WTC11 (cell line): ENCODE results near the gene USP34. TPM values are rescaled to one million over a fixed set of nuclear protein-coding genes. Genes with fewer than 3 reads are reported as not detected.
"Not testable (repeated sequence)": the region's sequence is repeated elsewhere in the genome, so short reads cannot be mapped to it uniquely, and the experiment has no call there.

ENCODE experiments used
- ATAC-seq: fragments of 200-7000 bp; cut with Tn5 transposase; 2 replicates; pipeline ENCODE4 v1.10.0; 2021; ENCODE audit warnings: mild to moderate bottlenecking, moderate library complexity
- CTCF ChIA-PET: fragments of 300-600 bp; sonication (Branson Sonifier 250); formaldehyde crosslinking; loops from one replicate; lab custom pipeline; 2021; ENCODE audit warnings: antibody characterized with exemption; lab: Charles Lee
- POLR2A ChIA-PET: fragments of 350-600 bp; sonication (Branson Sonifier 250); formaldehyde crosslinking; loops from one replicate; lab custom pipeline; 2021; ENCODE audit warnings: antibody characterized with exemption; lab: Charles Lee
- DNase-seq: peaks from one replicate; pipeline ENCODE4 v3.0.0; 2021; ENCODE audit warnings: low spot score
- H3K27ac Mint-ChIP-seq: 2 replicates; pipeline ENCODE4 v1.8.0; 2021; ENCODE audit warnings: mixed read lengths
- H3K27me3 Mint-ChIP-seq: 2 replicates; pipeline ENCODE4 v1.8.0; 2021; ENCODE audit warnings: low read depth, mild to moderate bottlenecking, moderate library complexity, mixed read lengths
- H3K36me3 Mint-ChIP-seq: 2 replicates; pipeline ENCODE4 v1.8.0; 2021; ENCODE audit warnings: mixed read lengths
- H3K4me1 Mint-ChIP-seq: 2 replicates; pipeline ENCODE4 v1.8.0; 2022; ENCODE audit warnings: mixed read lengths
- H3K4me3 Mint-ChIP-seq: 2 replicates; pipeline ENCODE4 v1.8.0; 2021; ENCODE audit warnings: mild to moderate bottlenecking, moderate library complexity, mixed read lengths
- H3K9me3 Mint-ChIP-seq: 2 replicates; pipeline ENCODE4 v1.8.0; 2021; ENCODE audit warnings: mixed read lengths
- ELF4 ChIP-seq: sonication (generic); formaldehyde crosslinking; IDR thresholded peaks from 2 replicates; pipeline ENCODE4 v1.8.1; 2022; ENCODE audit warnings: low read depth, mild to moderate bottlenecking, moderate library complexity, missing genetic modification reagents
- NR2C2 ChIP-seq: sonication (generic); formaldehyde crosslinking; IDR thresholded peaks from 2 replicates; pipeline ENCODE4 v1.8.0; 2022; ENCODE audit warnings: mild to moderate bottlenecking, missing genetic modification reagents
- OVOL2 ChIP-seq: fragments of 250-450 bp; sonication (Bioruptor Pico); IDR thresholded peaks from 2 replicates; pipeline ENCODE4 v1.9.0; 2021; ENCODE audit warnings: mild to moderate bottlenecking, borderline replicate concordance
- SMAD3 ChIP-seq: sonication (generic); formaldehyde crosslinking; IDR thresholded peaks from 2 replicates; pipeline ENCODE4 v1.8.0; 2022; ENCODE audit warnings: missing genetic modification reagents, mild to moderate bottlenecking, borderline replicate concordance
- ZNF138 ChIP-seq: sonication (generic); formaldehyde crosslinking; conservative IDR thresholded peaks from 2 replicates; pipeline ENCODE4 v1.8.1; 2022; ENCODE audit warnings: mild to moderate bottlenecking, moderate library complexity, missing genetic modification reagents
- ZNF232 ChIP-seq: sonication (generic); formaldehyde crosslinking; IDR thresholded peaks from 2 replicates; pipeline ENCODE4 v1.8.0; 2022; ENCODE audit warnings: mild to moderate bottlenecking, missing genetic modification reagents
- ZNF396 ChIP-seq: fragments of 250-450 bp; sonication (Bioruptor Pico); IDR thresholded peaks from 2 replicates; pipeline ENCODE4 v1.8.0; 2021; ENCODE audit warnings: mild to moderate bottlenecking, moderate library complexity, borderline replicate concordance
- total RNA-seq: library from RNA; stranded (reverse); gene quantifications from 3 replicates; pipeline ENCODE4 v1.2.3, GENCODE V29; 2021
- TF ChIP-seq, protein P1 (sequence below): sonication (generic); formaldehyde crosslinking; IDR thresholded peaks from 2 replicates; pipeline ENCODE4 v1.8.0; 2023; ENCODE audit warnings: missing genetic modification reagents, mild to moderate bottlenecking, borderline replicate concordance
- TF ChIP-seq, protein P2 (sequence below): sonication (generic); formaldehyde crosslinking; conservative IDR thresholded peaks from 2 replicates; pipeline ENCODE4 v1.8.1; 2023; ENCODE audit warnings: mild to moderate bottlenecking, low read depth, missing genetic modification reagents, moderate library complexity
- TF ChIP-seq, protein P3 (sequence below): sonication (generic); formaldehyde crosslinking; IDR thresholded peaks from 2 replicates; pipeline ENCODE4 v1.8.1; 2022; ENCODE audit warnings: low read depth, mild to moderate bottlenecking, moderate library complexity, missing genetic modification reagents, borderline replicate concordance
- TF ChIP-seq, protein P4 (sequence below): fragments of 250-450 bp; sonication (Bioruptor Pico); IDR thresholded peaks from 2 replicates; pipeline ENCODE4 v1.9.0; 2021; ENCODE audit warnings: mild to moderate bottlenecking, borderline replicate concordance
- TF ChIP-seq, protein P5 (sequence below): sonication (generic); formaldehyde crosslinking; IDR thresholded peaks from 2 replicates; pipeline ENCODE4 v1.8.0; 2023; ENCODE audit warnings: missing genetic modification reagents
- TF ChIP-seq, protein P6 (sequence below): sonication (generic); formaldehyde crosslinking; conservative IDR thresholded peaks from 2 replicates; pipeline ENCODE4 v1.8.1; 2022; ENCODE audit warnings: mild to moderate bottlenecking, missing genetic modification reagents

USP34 gene
- total RNA-seq, 1 experiment from 2014 or later: 92.3 TPM

DNA sequence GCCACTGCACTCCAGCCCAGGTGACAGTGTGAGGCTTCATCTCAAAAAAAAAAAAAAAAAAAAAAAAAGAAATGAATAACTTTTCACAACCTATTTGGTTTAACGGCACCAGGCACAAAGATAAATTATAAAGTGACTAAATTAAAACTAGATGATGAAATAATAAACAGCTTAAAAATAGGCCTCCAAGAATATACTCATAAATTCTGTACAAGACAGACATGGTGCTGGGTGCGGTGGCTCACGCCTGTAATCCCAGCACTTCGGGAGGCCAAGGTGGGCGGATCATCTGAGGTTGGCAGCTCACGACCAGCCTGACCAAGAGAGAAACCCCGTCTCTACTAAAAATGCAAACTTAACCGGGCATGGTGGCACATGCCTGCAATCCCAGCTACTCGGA lies 19.7 kb downstream of the USP34 start (continued):
- TF ChIP-seq, protein P1, sequence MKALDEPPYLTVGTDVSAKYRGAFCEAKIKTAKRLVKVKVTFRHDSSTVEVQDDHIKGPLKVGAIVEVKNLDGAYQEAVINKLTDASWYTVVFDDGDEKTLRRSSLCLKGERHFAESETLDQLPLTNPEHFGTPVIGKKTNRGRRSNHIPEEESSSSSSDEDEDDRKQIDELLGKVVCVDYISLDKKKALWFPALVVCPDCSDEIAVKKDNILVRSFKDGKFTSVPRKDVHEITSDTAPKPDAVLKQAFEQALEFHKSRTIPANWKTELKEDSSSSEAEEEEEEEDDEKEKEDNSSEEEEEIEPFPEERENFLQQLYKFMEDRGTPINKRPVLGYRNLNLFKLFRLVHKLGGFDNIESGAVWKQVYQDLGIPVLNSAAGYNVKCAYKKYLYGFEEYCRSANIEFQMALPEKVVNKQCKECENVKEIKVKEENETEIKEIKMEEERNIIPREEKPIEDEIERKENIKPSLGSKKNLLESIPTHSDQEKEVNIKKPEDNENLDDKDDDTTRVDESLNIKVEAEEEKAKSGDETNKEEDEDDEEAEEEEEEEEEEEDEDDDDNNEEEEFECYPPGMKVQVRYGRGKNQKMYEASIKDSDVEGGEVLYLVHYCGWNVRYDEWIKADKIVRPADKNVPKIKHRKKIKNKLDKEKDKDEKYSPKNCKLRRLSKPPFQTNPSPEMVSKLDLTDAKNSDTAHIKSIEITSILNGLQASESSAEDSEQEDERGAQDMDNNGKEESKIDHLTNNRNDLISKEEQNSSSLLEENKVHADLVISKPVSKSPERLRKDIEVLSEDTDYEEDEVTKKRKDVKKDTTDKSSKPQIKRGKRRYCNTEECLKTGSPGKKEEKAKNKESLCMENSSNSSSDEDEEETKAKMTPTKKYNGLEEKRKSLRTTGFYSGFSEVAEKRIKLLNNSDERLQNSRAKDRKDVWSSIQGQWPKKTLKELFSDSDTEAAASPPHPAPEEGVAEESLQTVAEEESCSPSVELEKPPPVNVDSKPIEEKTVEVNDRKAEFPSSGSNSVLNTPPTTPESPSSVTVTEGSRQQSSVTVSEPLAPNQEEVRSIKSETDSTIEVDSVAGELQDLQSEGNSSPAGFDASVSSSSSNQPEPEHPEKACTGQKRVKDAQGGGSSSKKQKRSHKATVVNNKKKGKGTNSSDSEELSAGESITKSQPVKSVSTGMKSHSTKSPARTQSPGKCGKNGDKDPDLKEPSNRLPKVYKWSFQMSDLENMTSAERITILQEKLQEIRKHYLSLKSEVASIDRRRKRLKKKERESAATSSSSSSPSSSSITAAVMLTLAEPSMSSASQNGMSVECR (CRISPR knock-in tag): no peak
- TF ChIP-seq, protein P2, sequence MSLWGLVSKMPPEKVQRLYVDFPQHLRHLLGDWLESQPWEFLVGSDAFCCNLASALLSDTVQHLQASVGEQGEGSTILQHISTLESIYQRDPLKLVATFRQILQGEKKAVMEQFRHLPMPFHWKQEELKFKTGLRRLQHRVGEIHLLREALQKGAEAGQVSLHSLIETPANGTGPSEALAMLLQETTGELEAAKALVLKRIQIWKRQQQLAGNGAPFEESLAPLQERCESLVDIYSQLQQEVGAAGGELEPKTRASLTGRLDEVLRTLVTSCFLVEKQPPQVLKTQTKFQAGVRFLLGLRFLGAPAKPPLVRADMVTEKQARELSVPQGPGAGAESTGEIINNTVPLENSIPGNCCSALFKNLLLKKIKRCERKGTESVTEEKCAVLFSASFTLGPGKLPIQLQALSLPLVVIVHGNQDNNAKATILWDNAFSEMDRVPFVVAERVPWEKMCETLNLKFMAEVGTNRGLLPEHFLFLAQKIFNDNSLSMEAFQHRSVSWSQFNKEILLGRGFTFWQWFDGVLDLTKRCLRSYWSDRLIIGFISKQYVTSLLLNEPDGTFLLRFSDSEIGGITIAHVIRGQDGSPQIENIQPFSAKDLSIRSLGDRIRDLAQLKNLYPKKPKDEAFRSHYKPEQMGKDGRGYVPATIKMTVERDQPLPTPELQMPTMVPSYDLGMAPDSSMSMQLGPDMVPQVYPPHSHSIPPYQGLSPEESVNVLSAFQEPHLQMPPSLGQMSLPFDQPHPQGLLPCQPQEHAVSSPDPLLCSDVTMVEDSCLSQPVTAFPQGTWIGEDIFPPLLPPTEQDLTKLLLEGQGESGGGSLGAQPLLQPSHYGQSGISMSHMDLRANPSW (CRISPR knock-in tag): no peak

DNA sequence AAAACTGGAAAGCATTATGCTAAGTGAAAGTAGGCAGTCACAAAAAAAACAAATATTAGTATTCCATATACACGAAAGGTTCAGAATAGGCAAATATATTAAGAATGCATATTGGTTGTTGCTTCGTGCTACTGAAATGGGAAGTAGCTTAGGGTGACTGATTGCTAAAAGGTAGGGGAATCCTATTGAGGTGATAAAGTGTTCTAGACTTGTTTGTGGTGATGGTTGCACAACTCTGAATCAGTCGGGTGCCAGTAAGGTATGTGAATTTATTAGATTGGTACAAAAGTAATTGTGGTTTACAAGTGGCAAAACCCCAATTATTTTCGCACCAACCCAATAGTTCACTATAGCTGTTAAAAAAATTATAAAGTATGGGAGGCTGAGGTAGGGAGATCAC lies 20.7 kb downstream of the USP34 start:
- Mint-ChIP-seq H3K4me1 (peaks cover 2% of the 10 kb centered on the region; the same call in 1 of the 2 replicates), H3K4me3 (no peak overlapping the region), H3K9me3 (no peaks in the 10 kb centered on the region), H3K27me3 (no peaks in the 10 kb centered on the region), H3K36me3 (peaks cover 8% of the 10 kb centered on the region; the same call in 1 of the 2 replicates), H3K27ac (no peak overlapping the region)
- CTCF ChIA-PET: interaction anchor here (0.7 kb wide), 1 partner anchor 36 kb away, joined by 3 read pairs; no protein-coding TSS in a partner anchor
- POLR2A ChIA-PET: no interaction called here
- ATAC-seq: no peak
- no peak for TF ChIP-seq ELF4
- TF ChIP-seq, protein P3, sequence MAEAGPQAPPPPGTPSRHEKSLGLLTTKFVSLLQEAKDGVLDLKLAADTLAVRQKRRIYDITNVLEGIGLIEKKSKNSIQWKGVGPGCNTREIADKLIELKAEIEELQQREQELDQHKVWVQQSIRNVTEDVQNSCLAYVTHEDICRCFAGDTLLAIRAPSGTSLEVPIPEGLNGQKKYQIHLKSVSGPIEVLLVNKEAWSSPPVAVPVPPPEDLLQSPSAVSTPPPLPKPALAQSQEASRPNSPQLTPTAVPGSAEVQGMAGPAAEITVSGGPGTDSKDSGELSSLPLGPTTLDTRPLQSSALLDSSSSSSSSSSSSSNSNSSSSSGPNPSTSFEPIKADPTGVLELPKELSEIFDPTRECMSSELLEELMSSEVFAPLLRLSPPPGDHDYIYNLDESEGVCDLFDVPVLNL (CRISPR knock-in tag): no peak
- TF ChIP-seq, protein P4, sequence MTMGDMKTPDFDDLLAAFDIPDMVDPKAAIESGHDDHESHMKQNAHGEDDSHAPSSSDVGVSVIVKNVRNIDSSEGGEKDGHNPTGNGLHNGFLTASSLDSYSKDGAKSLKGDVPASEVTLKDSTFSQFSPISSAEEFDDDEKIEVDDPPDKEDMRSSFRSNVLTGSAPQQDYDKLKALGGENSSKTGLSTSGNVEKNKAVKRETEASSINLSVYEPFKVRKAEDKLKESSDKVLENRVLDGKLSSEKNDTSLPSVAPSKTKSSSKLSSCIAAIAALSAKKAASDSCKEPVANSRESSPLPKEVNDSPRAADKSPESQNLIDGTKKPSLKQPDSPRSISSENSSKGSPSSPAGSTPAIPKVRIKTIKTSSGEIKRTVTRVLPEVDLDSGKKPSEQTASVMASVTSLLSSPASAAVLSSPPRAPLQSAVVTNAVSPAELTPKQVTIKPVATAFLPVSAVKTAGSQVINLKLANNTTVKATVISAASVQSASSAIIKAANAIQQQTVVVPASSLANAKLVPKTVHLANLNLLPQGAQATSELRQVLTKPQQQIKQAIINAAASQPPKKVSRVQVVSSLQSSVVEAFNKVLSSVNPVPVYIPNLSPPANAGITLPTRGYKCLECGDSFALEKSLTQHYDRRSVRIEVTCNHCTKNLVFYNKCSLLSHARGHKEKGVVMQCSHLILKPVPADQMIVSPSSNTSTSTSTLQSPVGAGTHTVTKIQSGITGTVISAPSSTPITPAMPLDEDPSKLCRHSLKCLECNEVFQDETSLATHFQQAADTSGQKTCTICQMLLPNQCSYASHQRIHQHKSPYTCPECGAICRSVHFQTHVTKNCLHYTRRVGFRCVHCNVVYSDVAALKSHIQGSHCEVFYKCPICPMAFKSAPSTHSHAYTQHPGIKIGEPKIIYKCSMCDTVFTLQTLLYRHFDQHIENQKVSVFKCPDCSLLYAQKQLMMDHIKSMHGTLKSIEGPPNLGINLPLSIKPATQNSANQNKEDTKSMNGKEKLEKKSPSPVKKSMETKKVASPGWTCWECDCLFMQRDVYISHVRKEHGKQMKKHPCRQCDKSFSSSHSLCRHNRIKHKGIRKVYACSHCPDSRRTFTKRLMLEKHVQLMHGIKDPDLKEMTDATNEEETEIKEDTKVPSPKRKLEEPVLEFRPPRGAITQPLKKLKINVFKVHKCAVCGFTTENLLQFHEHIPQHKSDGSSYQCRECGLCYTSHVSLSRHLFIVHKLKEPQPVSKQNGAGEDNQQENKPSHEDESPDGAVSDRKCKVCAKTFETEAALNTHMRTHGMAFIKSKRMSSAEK (CRISPR knock-in tag): no peak
- TF ChIP-seq OVOL2: no peak
- no peak for DNase-seq

DNA sequence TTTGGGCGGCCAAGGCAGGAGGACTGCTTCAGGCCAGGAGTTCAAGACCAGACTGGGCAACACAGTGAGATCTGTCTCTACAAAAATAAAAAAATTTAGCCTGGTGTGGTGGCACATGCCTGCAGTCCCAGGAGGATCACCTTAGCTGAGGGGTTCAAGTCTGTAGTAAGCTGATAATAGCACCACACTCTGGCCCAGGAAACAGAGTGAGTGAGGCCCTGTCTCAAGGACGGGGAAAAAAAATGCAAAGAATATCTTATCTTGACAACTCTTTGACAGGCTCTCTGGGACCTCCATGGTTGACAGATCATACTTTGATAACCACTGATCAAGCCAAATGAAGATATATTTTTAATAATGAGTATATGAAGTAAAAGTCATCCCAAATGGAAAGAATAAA lies 22.7 kb downstream of the USP34 start:
- POLR2A ChIA-PET: no interaction called here
- no peak overlapping the region for H3K27ac Mint-ChIP-seq
- DNase-seq (no peak), ATAC-seq (no peak)
- peaks cover 15% of the 10 kb centered on the region for H3K4me1 Mint-ChIP-seq
- H3K36me3 Mint-ChIP-seq: peaks cover 8% of the 10 kb centered on the region
- no peaks in the 10 kb centered on the region for H3K27me3 Mint-ChIP-seq
- H3K9me3 Mint-ChIP-seq: no peaks in the 10 kb centered on the region
- no peak for TF ChIP-seq SMAD3 (CRISPR knock-in tag)
- no peak for TF ChIP-seq ZNF396 (CRISPR knock-in tag)
- TF ChIP-seq, protein P5, sequence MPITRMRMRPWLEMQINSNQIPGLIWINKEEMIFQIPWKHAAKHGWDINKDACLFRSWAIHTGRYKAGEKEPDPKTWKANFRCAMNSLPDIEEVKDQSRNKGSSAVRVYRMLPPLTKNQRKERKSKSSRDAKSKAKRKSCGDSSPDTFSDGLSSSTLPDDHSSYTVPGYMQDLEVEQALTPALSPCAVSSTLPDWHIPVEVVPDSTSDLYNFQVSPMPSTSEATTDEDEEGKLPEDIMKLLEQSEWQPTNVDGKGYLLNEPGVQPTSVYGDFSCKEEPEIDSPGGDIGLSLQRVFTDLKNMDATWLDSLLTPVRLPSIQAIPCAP (CRISPR knock-in tag): no peak
- no peak for TF ChIP-seq ZNF138 (CRISPR knock-in tag)
- no peak for TF ChIP-seq ZNF232
- TF ChIP-seq, protein P3 (CRISPR knock-in tag): no peak
- TF ChIP-seq, protein P6, sequence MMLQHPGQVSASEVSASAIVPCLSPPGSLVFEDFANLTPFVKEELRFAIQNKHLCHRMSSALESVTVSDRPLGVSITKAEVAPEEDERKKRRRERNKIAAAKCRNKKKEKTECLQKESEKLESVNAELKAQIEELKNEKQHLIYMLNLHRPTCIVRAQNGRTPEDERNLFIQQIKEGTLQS (CRISPR knock-in tag): no peak
- no peak for TF ChIP-seq NR2C2
- no peak overlapping the region for H3K4me3 Mint-ChIP-seq
- CTCF ChIA-PET: no interaction called here

DNA sequence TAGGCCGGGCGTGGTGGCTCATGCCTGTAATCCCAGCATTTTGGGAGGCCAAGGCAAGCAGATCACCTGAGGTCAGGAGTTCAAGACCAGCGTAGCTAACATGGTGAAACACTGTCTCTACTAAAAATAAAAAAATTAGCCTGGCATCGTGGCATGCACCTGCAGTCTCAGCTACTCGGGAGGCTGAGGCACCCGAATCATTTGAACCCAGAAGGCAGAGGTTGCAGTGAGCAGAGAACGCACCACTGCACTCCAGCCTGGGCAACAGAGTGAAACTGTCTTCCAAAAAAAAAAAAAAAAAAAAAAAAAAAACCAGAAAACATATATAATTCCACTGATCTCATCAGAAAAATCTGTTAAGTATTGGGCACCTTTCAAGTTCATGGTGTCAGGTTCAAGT lies 23.9 kb downstream of the USP34 start:
- ChIA-PET POLR2A (interaction anchor here (0.7 kb wide), 2 partner anchors 29 to 229 kb away, joined by 3 to 4 read pairs; no protein-coding TSS in a partner anchor), CTCF (interaction anchor here (0.6 to 0.7 kb wide), 2 partner anchors 20 to 39 kb away, joined by 4 to 10 read pairs; no protein-coding TSS in a partner anchor)
- not testable (repeated sequence) for H3K4me3 Mint-ChIP-seq, H3K9me3 Mint-ChIP-seq, H3K36me3 Mint-ChIP-seq, DNase-seq, H3K27me3 Mint-ChIP-seq, H3K27ac Mint-ChIP-seq, ATAC-seq
- H3K4me1 Mint-ChIP-seq: peaks cover 24% of the 10 kb centered on the region
